GM12892 (cell line): ENCODE data around the gene CCSER2.

Experiments used
- POLR2A ChIP-seq: IDR thresholded peaks from 2 replicates; pipeline ENCODE4 v1.6.1; 2011; ENCODE audit warnings: low read depth, low read length, control low read depth
- POLR2AphosphoS5 ChIP-seq: IDR thresholded peaks from 2 replicates; pipeline ENCODE4 v1.6.1; 2011; ENCODE audit warnings: low read depth, low read length, control low read depth

- TF ChIP-seq POLR2A (no peak), POLR2AphosphoS5 (no peak)
Observed at GRCh38 chr10:84308481-84309304, 19.7 kb upstream of the CCSER2 start.
